Endometrial microvascular endothelial cells (primary cell): ENCODE results near the gene DAPP1. TPM values are rescaled to one million over a fixed set of nuclear protein-coding genes. Genes with fewer than 3 reads are reported as not detected.

Experiments used
- in situ Hi-C: cut with HindIII; loops from 2 replicates; pipeline ENCODE4 v1.10.0; 2017; ENCODE audit warnings: low sequenced_read_pairs, low pct_unique_long_range_greater_than_20kb; ENCODE audit errors: inconsistent ontology term
- total RNA-seq: library from RNA; depleted of rRNA; stranded (reverse); fragments of >200 nt; gene quantifications from one replicate; pipeline ENCODE4 v1.2.3, GENCODE V29; 2015; ENCODE audit errors: inconsistent ontology term

DAPP1 gene
- total RNA-seq, 1 donor from 2014 or later, result not detected

DNA sequence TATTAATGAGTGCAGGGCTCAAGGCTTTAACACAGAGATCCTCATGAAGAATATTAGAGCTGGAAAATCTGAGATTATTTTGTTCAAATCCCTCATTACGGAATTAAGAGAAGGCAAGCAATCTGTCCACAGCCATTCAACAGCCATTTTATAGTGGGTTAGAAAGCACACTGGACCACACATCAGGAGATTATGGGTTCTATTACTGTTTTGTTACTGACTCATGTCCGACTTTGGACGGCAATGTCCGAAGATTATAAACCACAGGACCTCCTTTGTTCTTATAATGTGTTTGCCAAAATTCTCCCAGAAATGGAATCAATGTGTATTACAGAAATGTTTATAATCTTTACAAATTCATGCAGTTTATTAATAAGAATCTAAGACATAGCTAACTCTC, 69.5 kb downstream of the DAPP1 start:
- in situ Hi-C loops, result no loop called here

DNA sequence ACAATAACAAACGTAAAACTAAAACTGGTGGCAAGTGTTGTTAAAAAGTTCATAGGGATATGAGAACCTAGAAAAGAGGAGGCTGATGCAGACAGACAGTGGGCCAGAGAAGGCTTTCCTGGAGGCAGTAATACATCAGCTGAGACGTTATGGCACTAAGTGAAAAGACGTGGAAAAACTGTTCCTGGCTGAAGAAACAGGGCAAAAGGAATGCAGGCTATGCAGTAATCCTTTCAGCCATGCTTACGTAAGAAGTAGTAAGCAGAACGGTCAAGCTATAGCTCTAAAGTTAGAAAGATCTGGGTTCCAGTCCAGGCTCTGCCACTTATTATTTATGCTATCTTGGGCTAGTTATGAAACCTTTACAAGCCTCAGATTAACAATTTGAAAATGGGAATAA, 71.2 kb downstream of the DAPP1 start:
- in situ Hi-C loops, result no loop called here

DNA sequence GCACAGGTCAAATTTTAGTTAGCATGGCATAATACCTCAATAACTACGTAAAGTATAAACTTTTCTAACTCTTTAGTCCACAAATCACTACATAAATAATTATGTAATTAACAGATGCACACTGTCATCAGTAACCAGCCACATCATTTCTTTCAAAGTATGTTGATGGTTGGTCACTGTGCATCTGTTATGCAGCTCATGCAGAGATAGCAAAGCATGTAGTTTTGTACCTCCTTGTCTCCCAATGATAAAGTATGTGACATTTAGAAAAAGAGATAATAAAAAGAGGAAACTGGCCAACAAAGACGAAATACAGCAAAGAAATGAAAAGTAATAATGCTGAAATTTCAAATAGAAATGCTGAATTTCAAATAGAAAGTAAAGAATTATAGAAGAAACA, 74.7 kb downstream of the DAPP1 start:
- in situ Hi-C loops, result no loop called here

DNA sequence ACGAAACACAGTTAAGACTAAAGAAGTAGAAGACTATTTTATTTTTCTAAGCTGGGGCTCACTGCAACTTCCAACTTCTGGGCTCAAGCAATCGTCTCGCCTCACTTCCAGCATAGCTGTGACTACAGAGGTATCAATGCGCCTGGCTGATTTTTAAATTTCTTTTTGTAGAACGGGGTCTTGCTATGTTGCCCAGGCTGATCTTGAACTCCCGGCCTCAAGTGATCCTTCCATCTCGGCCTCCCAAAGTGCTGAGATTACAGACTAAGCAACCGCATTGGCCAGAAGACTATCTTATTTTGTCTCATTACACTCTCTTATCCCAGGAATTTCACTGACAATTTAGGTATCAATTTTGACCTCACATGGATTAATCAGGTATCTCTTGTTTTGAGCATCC, 76.4 kb downstream of the DAPP1 start:
- in situ Hi-C loops, result no loop called here

DNA sequence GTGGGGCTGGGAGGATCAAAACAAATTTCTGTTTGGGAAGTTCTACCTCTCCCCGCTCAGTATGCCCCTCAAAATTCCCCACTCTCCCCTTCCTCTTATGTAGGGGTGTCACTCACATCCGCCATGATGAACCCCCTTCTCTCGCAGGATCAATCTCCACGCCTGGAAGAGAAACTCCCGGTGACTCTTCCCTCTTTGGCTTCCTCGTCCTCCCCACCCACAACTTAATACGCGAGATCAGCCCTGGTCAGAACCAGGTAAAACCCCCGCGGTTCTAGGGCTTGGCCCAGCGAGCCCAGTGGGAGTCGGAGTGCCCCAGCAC, 77.2 kb downstream of the DAPP1 start:
- in situ Hi-C loops, result no loop called here

GRCh38 chr4:99894161-99894997, 77.8 kb downstream of the DAPP1 start, which contains the start of gene LAMTOR3:
TSS of gene LAMTOR3 (minus strand) at chr4:99894427. CDS start at chr4:99893963, 464 bp downstream.
- in situ Hi-C loops, result no loop called here

DNA sequence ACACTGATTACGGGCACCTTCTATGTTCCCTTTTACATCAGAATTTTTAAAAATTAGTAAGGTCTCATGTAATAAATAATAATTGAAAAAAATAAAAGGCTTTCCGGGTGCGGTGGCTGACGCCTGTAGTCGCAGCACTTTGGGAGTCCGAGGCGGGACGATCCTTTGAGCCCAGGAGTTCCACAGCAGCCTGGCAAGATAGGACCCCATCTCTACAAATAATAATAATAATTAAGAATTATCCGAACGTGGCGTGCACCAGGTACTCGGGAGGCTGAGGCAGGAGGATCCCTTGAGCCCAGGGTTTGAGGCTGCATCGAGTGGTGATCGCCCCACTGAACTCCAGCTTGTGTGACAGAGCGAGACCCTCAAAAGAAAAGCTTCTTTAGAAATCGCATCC, 78.4 kb downstream of the DAPP1 start:
- in situ Hi-C loops, result no loop called here

- in situ Hi-C loops, result no loop called here
Observed at GRCh38 chr4:99915449-99915848, 98.8 kb downstream of the DAPP1 start.

DNA sequence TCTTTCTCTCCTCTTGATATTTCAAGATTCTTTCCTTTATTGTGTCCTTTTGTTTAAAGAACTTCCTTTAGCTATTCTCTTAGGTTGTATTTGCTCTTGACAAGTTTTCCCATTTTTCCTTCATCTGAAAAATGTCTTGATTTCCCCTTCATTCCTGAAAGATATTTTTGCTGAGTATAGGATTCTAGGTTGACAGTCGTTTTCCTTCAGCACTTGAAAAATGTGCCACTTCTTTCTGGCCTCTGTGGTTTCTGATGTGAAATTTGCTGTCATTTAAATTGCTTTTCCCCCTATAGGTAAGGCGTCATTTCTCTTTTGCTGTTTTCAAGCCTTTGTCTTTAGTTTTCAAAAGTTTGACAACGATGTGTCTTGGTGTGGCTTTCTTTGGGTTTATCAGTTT, 100.9 kb downstream of the DAPP1 start:
- in situ Hi-C loops, result no loop called here

GRCh38 chr4:99918656-99919055, 102.0 kb downstream of the DAPP1 start:
- in situ Hi-C loops, result no loop called here

Other genes starting within 250 kb of the DAPP1 start
- not detected for gene MTTP, start 242.0 kb upstream of the DAPP1 start, total RNA-seq
- not detected for gene C4orf54, start 159.0 kb upstream of the DAPP1 start, total RNA-seq
- 47.8 TPM for gene LAMTOR3, start 77.6 kb downstream of the DAPP1 start, total RNA-seq
- 19.7 TPM for gene DNAJB14, start 129.8 kb downstream of the DAPP1 start, total RNA-seq
- 1,043 TPM for gene H2AZ1, start 133.4 kb downstream of the DAPP1 start, total RNA-seq